Psoas muscle (tissue), 8 donors: ENCODE data around the gene ARL14. TPM values are rescaled to one million over a fixed set of nuclear protein-coding genes. Genes with fewer than 3 reads are reported as not detected.
"Not testable (repeated sequence)": the region's sequence is repeated elsewhere in the genome, so short reads cannot be mapped to it uniquely, and the experiment has no call there.

ENCODE experiments used
- ATAC-seq, 4 donors: fragments of 200-7000 bp; cut with Tn5 transposase; one replicate each; pipeline ENCODE4 v1.9.1; 2020; ENCODE audit warnings: moderate library complexity in 3 of 4, mild to moderate bottlenecking in 2 of 4
- DNase-seq, 2 donors: peaks; one replicate each; pipeline ENCODE4 v3.0.0-alpha.2; 2020
- H3K27ac ChIP-seq: fragments of 200-600 bp; one replicate; pipeline ENCODE4 v1.8.0; 2022
- H3K27me3 ChIP-seq, 3 donors: fragments of 200-600 bp in 1 of 3; one replicate each; pipeline versions ENCODE4 v1.6.1 to v1.8.0; 2013 to 2022; ENCODE audit warnings: low read length in 2 of 3, mild to moderate bottlenecking in 2 of 3, moderate library complexity in 1 of 3; ENCODE audit not compliant: insufficient read depth in 3 of 3
- H3K36me3 ChIP-seq, 2 donors: fragments of 200-600 bp in 1 of 2; one replicate each; pipeline versions ENCODE4 v1.6.1 to v1.8.0; 2013 to 2022; ENCODE audit warnings: low read depth in 1 of 2, mild to moderate bottlenecking in 1 of 2, moderate library complexity in 1 of 2; ENCODE audit not compliant: insufficient read depth in 1 of 2
- H3K4me1 ChIP-seq: fragments of 200-600 bp; one replicate; pipeline ENCODE4 v1.8.0; 2022
- H3K4me3 ChIP-seq: fragments of 200-600 bp; one replicate; pipeline ENCODE4 v1.8.0; 2022; ENCODE audit warnings: mild to moderate bottlenecking
- H3K9me3 ChIP-seq: fragments of 200-600 bp; one replicate; pipeline ENCODE4 v1.8.0; 2022
- WGBS, 3 donors: extraction: QIAGEN DNeasy Blood & Tissue Kit; methylation state at CpG; one replicate each; pipeline versions ENCODE4 v1.1.6 to v1.1.7; 2013; 5-methylcytosine and 5-hydroxymethylcytosine counted together
- intact Hi-C, 2 donors: fragments of 100-400 bp; cut with DNase I; formaldehyde crosslinking; loops; one replicate each; pipeline versions ENCODE4 v1.11.0 to v1.14.2; 2022
- polyA plus RNA-seq, 3 donors: library from polyadenylated mRNA; stranded (reverse); fragments of 200-250 nt; gene quantifications; one replicate each; pipeline ENCODE4 v1.2.3, GENCODE V29; 2013
- total RNA-seq, 4 donors: library from RNA; stranded (reverse); fragmentation: NEBNext Ultra II Directional in 2 of 4; extraction: Animal tissue kit (Norgen Biotek cat#: 25700) in 2 of 4; gene quantifications; one replicate each; pipeline versions ENCODE4 v1.2.1 to v1.2.4, GENCODE V29; 2021 to 2023
- TF ChIP-seq, protein P1 (sequence below): fragments of 200-600 bp; IDR thresholded peaks from one replicate; pipeline ENCODE4 v1.8.0; 2022; ENCODE audit warnings: antibody characterized with exemption
- donor health status: healthy with polysubstance abuse.
- donor health status: DM: no; HTN: no; CAD: no; lungs with moderate emphysema.
- donor health status: Bipolar disorder and iron deficiency.
- donor health status: healthy.
- donor health status: DM: yes; HTN: yes; CAD: no.
- donor health status: DM: no; HTN: no; CAD: no.
- donor health status: DM: no; HTN: no; CAD: no.
- donor health status: DM: yes; HTN: yes; CAD: no.

ARL14 gene
- total and polyA plus RNA-seq, 7 donors, result 0.03 TPM; not detected in 6

DNA sequence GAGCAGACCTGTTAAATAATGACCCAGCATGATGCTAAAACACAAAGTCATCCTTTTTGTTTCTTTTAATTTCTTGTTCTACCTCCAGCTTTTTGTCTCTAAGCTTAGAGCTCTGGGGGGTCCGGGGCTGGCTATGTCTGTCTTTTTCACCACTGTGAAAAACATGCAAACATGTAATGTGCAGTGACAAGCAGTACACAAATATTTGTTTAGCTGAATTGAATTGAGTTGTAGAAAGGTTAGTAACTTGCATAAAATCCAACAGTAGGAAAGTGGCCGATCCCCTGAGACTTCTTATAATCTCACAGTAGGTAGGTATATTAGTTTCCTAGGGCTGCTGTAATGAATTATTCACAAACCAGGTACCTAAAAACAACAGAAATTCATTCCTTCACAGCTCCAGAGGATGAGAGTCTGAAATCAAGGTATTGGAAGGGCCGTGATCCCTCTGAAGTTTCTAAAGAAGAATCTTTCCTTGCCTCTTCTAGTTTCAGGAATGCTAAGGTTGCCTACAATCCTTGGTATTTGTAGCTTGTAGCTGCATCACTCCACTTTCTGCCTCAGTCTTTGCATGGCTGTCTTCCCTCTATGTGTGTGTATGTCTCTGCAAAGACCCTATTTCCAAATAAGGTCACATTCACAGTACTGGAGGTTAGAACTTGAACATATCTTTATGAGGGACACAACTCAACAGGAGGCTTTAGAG is 32.7 kb downstream of the ARL14 start:
- DNase-seq (no peak), ATAC-seq (no peak)
- intact Hi-C loops, result loop anchor here (2.0 to 5.0 kb wide), 4 partner anchors 43 to 713 kb away; partner anchors contain the start of gene PPM1L (in 1 of the 2)
- H3K4me1 ChIP-seq, result no peaks in the 10 kb centered on the region
- no peak overlapping the region for H3K4me3 ChIP-seq
- no peaks in the 10 kb centered on the region for H3K27me3 ChIP-seq
- H3K27ac ChIP-seq, result no peak overlapping the region
- no peaks in the 10 kb centered on the region for H3K9me3 ChIP-seq
- H3K36me3 ChIP-seq, result no peaks in the 10 kb centered on the region
- TF ChIP-seq, protein P1, sequence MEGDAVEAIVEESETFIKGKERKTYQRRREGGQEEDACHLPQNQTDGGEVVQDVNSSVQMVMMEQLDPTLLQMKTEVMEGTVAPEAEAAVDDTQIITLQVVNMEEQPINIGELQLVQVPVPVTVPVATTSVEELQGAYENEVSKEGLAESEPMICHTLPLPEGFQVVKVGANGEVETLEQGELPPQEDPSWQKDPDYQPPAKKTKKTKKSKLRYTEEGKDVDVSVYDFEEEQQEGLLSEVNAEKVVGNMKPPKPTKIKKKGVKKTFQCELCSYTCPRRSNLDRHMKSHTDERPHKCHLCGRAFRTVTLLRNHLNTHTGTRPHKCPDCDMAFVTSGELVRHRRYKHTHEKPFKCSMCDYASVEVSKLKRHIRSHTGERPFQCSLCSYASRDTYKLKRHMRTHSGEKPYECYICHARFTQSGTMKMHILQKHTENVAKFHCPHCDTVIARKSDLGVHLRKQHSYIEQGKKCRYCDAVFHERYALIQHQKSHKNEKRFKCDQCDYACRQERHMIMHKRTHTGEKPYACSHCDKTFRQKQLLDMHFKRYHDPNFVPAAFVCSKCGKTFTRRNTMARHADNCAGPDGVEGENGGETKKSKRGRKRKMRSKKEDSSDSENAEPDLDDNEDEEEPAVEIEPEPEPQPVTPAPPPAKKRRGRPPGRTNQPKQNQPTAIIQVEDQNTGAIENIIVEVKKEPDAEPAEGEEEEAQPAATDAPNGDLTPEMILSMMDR, result no peak
- 91 to 96% (median 96%) methylated on average over 3 of the region's 3 CpGs for WGBS, 3 donors

DNA sequence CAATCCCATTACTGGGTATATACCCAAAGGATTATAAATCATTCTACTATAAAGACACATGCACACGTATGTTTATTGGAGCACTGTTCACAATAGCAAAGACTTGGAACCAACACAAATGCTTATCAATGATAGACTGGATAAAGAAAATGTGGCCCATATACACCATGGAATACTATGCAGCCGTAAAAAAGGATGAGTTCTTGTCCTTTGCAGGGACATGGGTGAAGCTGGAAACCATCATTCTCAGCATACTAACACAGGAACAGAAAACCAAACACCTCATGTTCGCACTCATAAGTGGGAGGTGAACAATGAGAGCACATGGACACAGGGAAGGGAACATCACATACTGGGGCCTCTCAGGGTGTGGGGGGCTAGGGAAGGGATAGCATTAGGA is 36.2 kb downstream of the ARL14 start:
- H3K4me1 ChIP-seq, ATAC-seq, H3K4me3 ChIP-seq, DNase-seq, H3K36me3 ChIP-seq, intact Hi-C loops, H3K27me3 ChIP-seq, H3K9me3 ChIP-seq, H3K27ac ChIP-seq: not testable (repeated sequence)
- 90 to 92% (median 91%) methylated on average over 3 of the region's 3 CpGs for WGBS, 3 donors

DNA sequence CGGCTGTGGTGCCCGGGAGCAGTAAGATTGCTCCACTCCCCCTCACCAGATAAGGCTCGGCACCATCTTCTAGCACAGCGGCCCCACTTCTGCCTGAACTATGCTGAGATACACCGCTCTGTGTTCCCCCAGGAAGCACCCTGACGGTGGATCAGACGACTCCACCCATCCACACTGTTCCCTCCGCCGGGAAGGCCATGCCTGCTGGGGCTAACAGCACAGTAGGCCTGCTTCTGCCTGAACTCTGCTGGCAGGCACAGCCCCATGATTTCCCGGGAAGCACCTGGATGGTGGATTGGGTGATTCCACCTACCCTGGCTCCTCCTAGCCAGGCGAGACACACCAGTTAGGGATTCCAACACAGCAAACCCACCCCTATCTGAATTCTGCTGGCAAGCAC is 42.8 kb downstream of the ARL14 start:
- DNase-seq (no peak), ATAC-seq (no peak)
- H3K36me3 ChIP-seq, result no peaks in the 10 kb centered on the region
- TF ChIP-seq, protein P1, result no peak
- no peak overlapping the region for H3K27ac ChIP-seq
- peaks cover under 1% of the 10 kb centered on the region for H3K9me3 ChIP-seq
- 92 to 97% (median 93%) methylated on average over 11 of the region's 11 CpGs for WGBS, 3 donors
- no peaks in the 10 kb centered on the region for H3K4me1 ChIP-seq
- intact Hi-C loops, result no loop called here
- no peak overlapping the region for H3K4me3 ChIP-seq
- no peaks in the 10 kb centered on the region for H3K27me3 ChIP-seq

DNA sequence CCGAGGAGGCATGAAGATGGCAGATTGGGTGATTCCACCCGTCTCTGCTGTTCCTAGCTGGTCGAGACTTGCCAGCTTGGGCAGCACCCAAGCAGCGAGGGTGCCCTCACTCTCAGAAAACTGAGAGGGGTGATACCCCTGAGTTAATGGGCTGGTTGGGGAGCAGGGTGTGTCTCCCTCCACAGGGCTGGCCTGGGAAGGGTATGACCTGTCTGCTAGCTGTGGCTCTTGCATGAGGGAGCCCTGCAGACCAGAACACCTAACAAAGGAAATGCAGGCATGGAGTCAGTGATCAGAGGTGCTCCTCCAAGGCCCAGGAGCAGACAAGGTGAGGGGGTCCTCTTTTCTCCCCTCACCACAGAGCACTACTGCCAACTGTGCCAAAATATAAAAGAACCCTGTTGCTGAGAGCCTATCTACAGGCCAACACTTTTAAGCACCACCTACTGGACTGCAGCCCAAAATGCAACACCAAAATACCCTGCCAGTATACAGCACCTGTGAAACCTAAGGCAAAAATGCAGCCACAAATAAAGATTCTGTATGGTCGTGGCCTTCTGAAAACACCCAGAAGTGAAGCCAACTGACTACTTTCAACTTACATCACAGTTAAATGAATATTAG is 43.3 kb downstream of the ARL14 start:
- WGBS, 3 donors, result 83 to 86% (median 85%) methylated on average over 5 of the region's 5 CpGs

DNA sequence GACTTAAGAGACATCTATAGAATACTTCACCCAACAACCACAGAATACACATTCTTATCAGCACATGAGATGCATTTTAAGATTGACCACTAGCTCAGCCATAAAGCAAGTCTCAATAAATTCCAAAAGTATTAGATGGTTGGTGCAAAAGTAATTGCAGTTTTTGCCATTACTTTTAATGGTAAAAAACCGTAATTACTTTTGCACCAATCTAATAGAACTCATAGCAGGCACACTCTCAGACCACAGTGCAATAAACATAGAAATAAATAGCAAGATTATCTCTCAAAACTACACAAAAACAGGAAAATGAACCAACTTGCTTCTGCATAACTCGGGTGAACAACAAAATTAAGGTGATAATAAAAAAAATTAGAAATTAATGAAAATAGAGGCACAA is 45.4 kb downstream of the ARL14 start:
- no peak overlapping the region for H3K27ac ChIP-seq
- intact Hi-C loops, result no loop called here
- H3K4me1 ChIP-seq, result no peaks in the 10 kb centered on the region
- ATAC-seq, result no peak
- WGBS, 3 donors, result 79 to 88% (median 85%) methylated on average over 2 of the region's 2 CpGs
- H3K27me3 ChIP-seq, result no peaks in the 10 kb centered on the region
- no peak for DNase-seq
- no peaks in the 10 kb centered on the region for H3K36me3 ChIP-seq
- peaks cover 3% of the 10 kb centered on the region for H3K9me3 ChIP-seq
- no peak overlapping the region for H3K4me3 ChIP-seq
- TF ChIP-seq, protein P1, result no peak

More for the DNA sequence above, 43.3 kb downstream of the ARL14 start:
- Histone ChIP-seq H3K4me1 (no peaks in the 10 kb centered on the region), H3K27ac (no peak overlapping the region), H3K9me3 (peaks cover 3% of the 10 kb centered on the region), H3K4me3 (no peak overlapping the region), H3K36me3 (no peaks in the 10 kb centered on the region), H3K27me3 (no peaks in the 10 kb centered on the region)
- ATAC-seq (no peak), DNase-seq (no peak)
- TF ChIP-seq, protein P1, result no peak
- intact Hi-C loops, result no loop called here
